ENCODE data around the gene MITF.

DNA sequence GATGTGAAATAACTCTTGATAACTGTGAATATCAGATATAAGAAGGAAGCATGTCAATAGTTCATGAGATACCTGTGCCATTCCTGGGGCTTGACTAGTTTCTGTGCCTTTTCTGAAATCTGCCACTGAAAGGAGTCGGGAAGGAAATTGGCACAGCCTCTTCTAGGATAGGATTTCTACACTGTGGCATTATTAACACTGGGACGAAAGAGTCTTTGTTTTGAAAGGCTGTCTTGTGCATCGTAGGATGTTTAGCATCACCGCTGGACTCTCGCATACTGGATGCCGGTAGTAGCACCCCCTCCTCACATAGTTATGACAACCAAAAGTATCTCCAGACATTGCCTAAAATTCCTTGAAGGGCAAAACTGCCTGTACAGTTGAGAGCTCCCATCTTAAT lies 182.4 kb downstream of the MITF start:
- no peak for TF ChIP-seq POLR2A (IDR thresholded peaks at IDR 0.05; ENCODE audit: low read depth, low read length)
- no peak for TF ChIP-seq POLR2AphosphoS5 (IDR thresholded peaks at IDR 0.05; ENCODE audit: low read depth, low read length)
- no peak for TF ChIP-seq TAF1 (IDR thresholded peaks at IDR 0.05; ENCODE audit: low read depth, low read length)
- no peak for TF ChIP-seq SPI1 (IDR thresholded peaks at IDR 0.05; ENCODE audit: low read depth, low read length)

Measured in GM12891 (cell line).